Stomach (tissue), 9 donors: ENCODE results near the gene HNRNPDL. TPM values are rescaled to one million over a fixed set of nuclear protein-coding genes. Genes with fewer than 3 reads are reported as not detected.

Source experiments
- DNase-seq, 2 donors: peaks; one replicate each; pipeline versions ENCODE4 v3.0.0 to v3.0.0-alpha.2; 2013 to 2019
- H3K27ac ChIP-seq, 5 donors: fragments of 200-600 bp in 4 of 5; sonication (generic) in 4 of 5; one replicate each; pipeline ENCODE4 v1.5.1; 2013 to 2019; ENCODE audit warnings: mild to moderate bottlenecking in 1 of 5, moderate library complexity in 1 of 5
- H3K27me3 ChIP-seq, 3 donors: fragments of 200-600 bp; sonication (generic); one replicate each; pipeline ENCODE4 v1.5.1; 2017 to 2019; ENCODE audit warnings: mixed run types in 1 of 3
- H3K36me3 ChIP-seq, 4 donors: fragments of 200-600 bp; sonication (generic); 1 replicate in 3 of 4; 2 replicates in 1 of 4; pipeline ENCODE4 v1.5.1; 2016 to 2019
- H3K4me1 ChIP-seq, 4 donors: fragments of 200-600 bp; sonication (generic); one replicate each; pipeline ENCODE4 v1.5.1; 2016 to 2019
- H3K4me3 ChIP-seq, 4 donors: fragments of 200-600 bp; sonication (generic) in 3 of 4; one replicate each; pipeline ENCODE4 v1.5.1; 2016 to 2019; ENCODE audit warnings: mild to moderate bottlenecking in 1 of 4
- H3K9me3 ChIP-seq, 4 donors: fragments of 200-600 bp; sonication (generic); one replicate each; pipeline ENCODE4 v1.5.1; 2016 to 2019
- EP300 ChIP-seq: sonication (generic); formaldehyde crosslinking; IDR thresholded peaks from one replicate; pipeline ENCODE4 v1.6.1; 2017; ENCODE audit warnings: antibody characterized with exemption
- POLR2A ChIP-seq, 4 donors: fragments of 450-650 bp; IDR thresholded peaks; one replicate each; pipeline ENCODE4 v1.6.1; 2016; ENCODE audit warnings: antibody characterized with exemption in 4 of 4, control low read depth in 2 of 4, mild to moderate bottlenecking in 1 of 4, moderate library complexity in 1 of 4
- POLR2AphosphoS5 ChIP-seq, 3 donors: sonication (generic); formaldehyde crosslinking; IDR thresholded peaks; one replicate each; pipeline ENCODE4 v1.6.1; 2016; ENCODE audit warnings: antibody characterized with exemption in 3 of 3
- WGBS, 5 donors: extraction: QIAGEN DNeasy Blood & Tissue Kit in 3 of 5; methylation state at CpG; one replicate each; pipeline versions ENCODE4 v1.1.5 to v1.1.7; 2013 to 2018; 5-methylcytosine and 5-hydroxymethylcytosine counted together
- intact Hi-C: fragments of 100-400 bp; cut with DNase I; formaldehyde crosslinking; loops from one replicate; pipeline ENCODE4 v1.15.1; 2023; ENCODE audit warnings: low total_unique reads
- polyA plus RNA-seq, 3 donors: library from polyadenylated mRNA; stranded (reverse); fragments of 200-250 nt; gene quantifications; one replicate each; pipeline ENCODE4 v1.2.3, GENCODE V29; 2013
- total RNA-seq, 5 donors: library from RNA; depleted of rRNA; stranded (reverse); fragments of >200 nt; gene quantifications; one replicate each; pipeline versions ENCODE4 v1.1.0 to v1.2.3, GENCODE V29; 2014 to 2016
- TF ChIP-seq, protein P1 (sequence below), 7 experiments: fragments of 450-650 bp in 4 of 7; fragments of 200-600 bp in 3 of 7; sonication (generic) in 3 of 7; IDR thresholded peaks; one replicate each; pipeline ENCODE4 v1.5.1; 2016 to 2019; ENCODE audit warnings: antibody characterized with exemption in 7 of 7, control low read depth in 2 of 7, mild to moderate bottlenecking in 1 of 7
- donor health status: healthy with polysubstance abuse.
- donor health status: Bipolar disorder and iron deficiency.
- donor health status: healthy.

The HNRNPDL gene
- total and polyA plus RNA-seq, 8 donors: 71.8 to 456 (median 138) TPM

DNA sequence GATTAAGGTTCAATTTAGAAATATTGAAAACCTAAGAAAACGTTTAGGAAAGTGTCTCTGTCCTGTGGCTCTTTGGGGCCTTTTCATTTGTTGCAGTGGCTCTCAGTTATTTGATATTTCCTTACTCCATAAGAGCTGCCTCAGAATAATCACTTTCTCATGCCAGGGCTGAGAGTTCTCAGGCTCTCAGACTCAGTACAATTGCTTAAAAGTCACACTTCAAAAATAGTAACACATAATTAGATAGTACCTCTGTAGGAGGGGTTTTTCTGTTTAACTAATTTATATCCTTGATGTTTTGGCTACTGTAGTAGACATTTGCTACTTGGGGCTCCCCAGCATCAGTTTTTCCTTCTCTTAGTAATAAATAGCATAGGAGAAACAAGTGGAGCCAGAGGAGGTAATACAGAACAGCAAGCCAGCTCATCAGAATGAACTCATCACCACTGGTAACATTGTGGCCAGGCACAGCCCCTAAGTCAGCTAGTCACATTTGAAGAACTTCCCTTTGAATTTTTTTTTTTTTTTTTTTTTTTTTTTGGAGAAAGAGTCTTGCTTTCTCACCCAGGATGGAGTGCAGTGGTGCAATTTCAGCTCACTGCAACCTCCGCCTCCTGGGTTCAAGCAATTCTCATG, 48.5 kb downstream of the HNRNPDL start:
- H3K9me3 ChIP-seq: no peaks in the 10 kb centered on the region
- no peak overlapping the region for H3K4me3 ChIP-seq
- DNase-seq: no peak
- H3K27ac ChIP-seq: no peak overlapping the region
- 84 to 93% (median 90%) methylated on average over 2 of the region's 2 CpGs for WGBS, 5 donors
- no peak for TF ChIP-seq POLR2AphosphoS5 (IDR thresholded peaks at IDR 0.05)
- TF ChIP-seq, protein P1, sequence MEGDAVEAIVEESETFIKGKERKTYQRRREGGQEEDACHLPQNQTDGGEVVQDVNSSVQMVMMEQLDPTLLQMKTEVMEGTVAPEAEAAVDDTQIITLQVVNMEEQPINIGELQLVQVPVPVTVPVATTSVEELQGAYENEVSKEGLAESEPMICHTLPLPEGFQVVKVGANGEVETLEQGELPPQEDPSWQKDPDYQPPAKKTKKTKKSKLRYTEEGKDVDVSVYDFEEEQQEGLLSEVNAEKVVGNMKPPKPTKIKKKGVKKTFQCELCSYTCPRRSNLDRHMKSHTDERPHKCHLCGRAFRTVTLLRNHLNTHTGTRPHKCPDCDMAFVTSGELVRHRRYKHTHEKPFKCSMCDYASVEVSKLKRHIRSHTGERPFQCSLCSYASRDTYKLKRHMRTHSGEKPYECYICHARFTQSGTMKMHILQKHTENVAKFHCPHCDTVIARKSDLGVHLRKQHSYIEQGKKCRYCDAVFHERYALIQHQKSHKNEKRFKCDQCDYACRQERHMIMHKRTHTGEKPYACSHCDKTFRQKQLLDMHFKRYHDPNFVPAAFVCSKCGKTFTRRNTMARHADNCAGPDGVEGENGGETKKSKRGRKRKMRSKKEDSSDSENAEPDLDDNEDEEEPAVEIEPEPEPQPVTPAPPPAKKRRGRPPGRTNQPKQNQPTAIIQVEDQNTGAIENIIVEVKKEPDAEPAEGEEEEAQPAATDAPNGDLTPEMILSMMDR (IDR thresholded peaks at IDR 0.05): no peak
- no peak for TF ChIP-seq EP300
- no peak for TF ChIP-seq POLR2A (IDR thresholded peaks at IDR 0.05)
- no peaks in the 10 kb centered on the region for H3K27me3 ChIP-seq
- peaks cover 0 to 3% (median 0%) of the 10 kb centered on the region in 4 donors for H3K36me3 ChIP-seq
- peaks cover 0 to under 1% (median 0%) of the 10 kb centered on the region in 4 donors for H3K4me1 ChIP-seq
- intact Hi-C loops: no loop called here

DNA sequence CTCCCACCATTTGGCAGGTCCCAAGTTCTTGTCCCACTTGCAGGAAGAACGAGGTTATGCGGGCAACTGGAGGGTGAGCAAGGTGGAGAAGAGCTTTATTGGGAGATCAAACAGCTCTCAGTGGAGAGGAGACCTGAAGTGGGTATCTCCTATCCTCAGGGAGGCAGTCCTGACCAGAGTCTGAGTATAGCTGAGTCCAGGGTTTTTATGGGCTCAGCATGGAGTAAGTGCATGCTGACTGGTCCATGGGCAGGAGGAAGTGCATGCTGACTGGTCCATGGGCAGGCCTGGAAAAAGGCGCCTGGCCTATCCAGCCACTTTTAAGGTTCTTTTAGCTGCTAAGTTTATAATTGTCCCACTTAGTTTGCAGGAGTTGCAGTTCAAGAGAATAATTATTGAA, 49.0 kb downstream of the HNRNPDL start:
- no peak for DNase-seq
- Histone ChIP-seq H3K9me3 (no peaks in the 10 kb centered on the region), H3K4me3 (no peak overlapping the region), H3K27me3 (no peaks in the 10 kb centered on the region), H3K36me3 (peaks cover 0 to 3% (median 0%) of the 10 kb centered on the region in 4 donors), H3K4me1 (peaks cover 0 to 6% (median 1%) of the 10 kb centered on the region in 4 donors), H3K27ac (no peak overlapping the region)
- intact Hi-C loops: no loop called here
- 87 to 100% (median 99%) methylated on average over 3 of the region's 3 CpGs for WGBS, 5 donors
- TF ChIP-seq POLR2A (IDR thresholded peaks at IDR 0.05) (no peak), EP300 (no peak), POLR2AphosphoS5 (IDR thresholded peaks at IDR 0.05) (no peak)
- TF ChIP-seq, protein P1 (IDR thresholded peaks at IDR 0.05): no peak

GRCh38 chr4:82380831-82381230, 49.4 kb downstream of the HNRNPDL start:
- Histone ChIP-seq H3K4me3 (no peak overlapping the region), H3K27ac (no peak overlapping the region), H3K4me1 (peaks cover 0 to 10% (median 5%) of the 10 kb centered on the region in 4 donors), H3K9me3 (no peaks in the 10 kb centered on the region), H3K36me3 (peaks cover 0 to 3% (median 0%) of the 10 kb centered on the region in 4 donors), H3K27me3 (no peaks in the 10 kb centered on the region)
- intact Hi-C loops: no loop called here
- no peak for TF ChIP-seq POLR2A (IDR thresholded peaks at IDR 0.05)
- no peak for TF ChIP-seq POLR2AphosphoS5 (IDR thresholded peaks at IDR 0.05)
- TF ChIP-seq, protein P1 (IDR thresholded peaks at IDR 0.05): no peak
- no peak for TF ChIP-seq EP300
- DNase-seq: no peak
- WGBS, 5 donors: 80 to 99% (median 98%) methylated on average over 3 to 4 of the region's 4 CpGs

DNA sequence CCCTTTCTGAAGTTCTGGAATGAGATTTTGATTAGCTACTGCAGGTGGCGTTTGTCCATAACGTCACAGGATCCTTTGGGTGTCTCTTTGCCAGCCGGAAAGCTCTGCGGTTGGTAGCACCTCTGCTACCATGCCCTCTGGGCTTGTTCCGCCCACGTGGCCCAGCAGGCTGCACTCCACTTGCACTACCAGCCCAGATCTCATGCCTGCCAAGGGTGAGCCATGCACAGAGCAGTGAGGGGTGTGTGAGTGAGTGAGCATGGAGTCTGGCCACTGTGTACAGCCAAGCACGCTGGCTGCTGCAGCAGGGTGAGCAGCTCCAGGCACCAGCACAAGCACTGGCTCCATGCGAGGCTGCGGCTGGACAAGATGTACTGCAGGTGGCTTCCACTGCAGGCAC, 49.9 kb downstream of the HNRNPDL start:
- no peak overlapping the region for H3K4me3 ChIP-seq
- no peaks in the 10 kb centered on the region for H3K9me3 ChIP-seq
- intact Hi-C loops: no loop called here
- no peak overlapping the region for H3K27ac ChIP-seq
- no peaks in the 10 kb centered on the region for H3K27me3 ChIP-seq
- H3K36me3 ChIP-seq: peaks cover 0 to 3% (median 0%) of the 10 kb centered on the region in 4 donors
- peaks cover 0 to 15% (median 9%) of the 10 kb centered on the region in 4 donors for H3K4me1 ChIP-seq
- DNase-seq: no peak
- 68 to 93% (median 89%) methylated on average over 7 to 9 of the region's 9 CpGs for WGBS, 5 donors
- TF ChIP-seq POLR2A (IDR thresholded peaks at IDR 0.05) (no peak), POLR2AphosphoS5 (IDR thresholded peaks at IDR 0.05) (no peak), EP300 (no peak)
- TF ChIP-seq, protein P1 (IDR thresholded peaks at IDR 0.05): no peak
